Upper lobe of right lung (tissue), 1 donor: Measurements from ENCODE around the gene PTPRN2. TPM values are rescaled to one million over a fixed set of nuclear protein-coding genes. Genes with fewer than 3 reads are reported as not detected.

ENCODE experiments used
- ATAC-seq: fragments of 200-7000 bp; cut with Tn5 transposase; one replicate; pipeline ENCODE4 v1.9.1; 2020; ENCODE audit warnings: mild to moderate bottlenecking, moderate library complexity
- DNase-seq: peaks from one replicate; pipeline ENCODE4 v3.0.0-alpha.2; 2020
- H3K27ac ChIP-seq: fragments of 200-600 bp; one replicate; pipeline ENCODE4 v1.8.0; 2022
- H3K27me3 ChIP-seq: fragments of 200-600 bp; one replicate; pipeline ENCODE4 v1.8.0; 2022; ENCODE audit warnings: mild to moderate bottlenecking
- H3K36me3 ChIP-seq: fragments of 200-600 bp; one replicate; pipeline ENCODE4 v1.8.0; 2022
- H3K4me1 ChIP-seq: fragments of 200-600 bp; one replicate; pipeline ENCODE4 v1.8.0; 2022
- H3K4me3 ChIP-seq: fragments of 200-600 bp; one replicate; pipeline ENCODE4 v1.8.0; 2022; ENCODE audit warnings: mild to moderate bottlenecking
- H3K9me3 ChIP-seq: fragments of 200-600 bp; one replicate; pipeline ENCODE4 v1.8.0; 2022
- CTCF ChIP-seq: fragments of 200-600 bp; IDR thresholded peaks from one replicate; pipeline ENCODE4 v1.8.0; 2022; ENCODE audit warnings: antibody characterized with exemption
- intact Hi-C: fragments of 100-400 bp; cut with DNase I; formaldehyde crosslinking; loops from one replicate; pipeline ENCODE4 v1.11.0; 2022
- total RNA-seq: library from RNA; stranded (reverse); fragmentation: NEBNext Ultra II Directional; extraction: Animal tissue kit (Norgen Biotek cat#: 25700); gene quantifications from one replicate; pipeline ENCODE4 v1.2.1, GENCODE V29; 2021
- donor health status: DM: no; HTN: yes; CAD: no; lungs with severe emphysema.

PTPRN2 gene
- total RNA-seq, 1 donor from 2014 or later: 4.9 TPM

GRCh38 chr7:157854066-157854891 is 733.3 kb downstream of the PTPRN2 start:
- Histone ChIP-seq H3K9me3 (no peaks in the 10 kb centered on the region), H3K4me1 (peaks cover 4% of the 10 kb centered on the region), H3K27ac (no peak overlapping the region), H3K4me3 (peak overlapping the region; percentile 28), H3K27me3 (no peaks in the 10 kb centered on the region), H3K36me3 (no peaks in the 10 kb centered on the region)
- intact Hi-C loops: no loop called here
- peak; percentile 92 for ATAC-seq
- DNase-seq: peak; percentile 93
- no peak for TF ChIP-seq CTCF

DNA sequence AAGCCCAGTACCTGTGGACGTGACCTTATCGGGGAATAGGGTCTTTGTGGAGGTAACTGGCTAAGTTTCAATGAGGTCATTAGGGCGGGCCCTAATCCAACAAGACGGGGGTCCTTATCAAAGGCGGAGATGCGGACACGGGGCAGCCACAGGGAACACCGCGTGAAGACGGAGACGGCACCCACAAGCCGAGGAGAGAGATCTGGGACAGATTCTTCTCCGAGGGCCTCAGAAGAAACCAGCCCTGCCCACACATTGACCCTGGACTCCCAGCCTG is 733.9 kb downstream of the PTPRN2 start:
- Histone ChIP-seq H3K4me1 (peaks cover 4% of the 10 kb centered on the region), H3K9me3 (no peaks in the 10 kb centered on the region), H3K27me3 (no peaks in the 10 kb centered on the region), H3K4me3 (no peak overlapping the region), H3K27ac (no peak overlapping the region), H3K36me3 (no peaks in the 10 kb centered on the region)
- no peak for ATAC-seq
- DNase-seq: no peak
- no peak for TF ChIP-seq CTCF
- intact Hi-C loops: no loop called here

DNA sequence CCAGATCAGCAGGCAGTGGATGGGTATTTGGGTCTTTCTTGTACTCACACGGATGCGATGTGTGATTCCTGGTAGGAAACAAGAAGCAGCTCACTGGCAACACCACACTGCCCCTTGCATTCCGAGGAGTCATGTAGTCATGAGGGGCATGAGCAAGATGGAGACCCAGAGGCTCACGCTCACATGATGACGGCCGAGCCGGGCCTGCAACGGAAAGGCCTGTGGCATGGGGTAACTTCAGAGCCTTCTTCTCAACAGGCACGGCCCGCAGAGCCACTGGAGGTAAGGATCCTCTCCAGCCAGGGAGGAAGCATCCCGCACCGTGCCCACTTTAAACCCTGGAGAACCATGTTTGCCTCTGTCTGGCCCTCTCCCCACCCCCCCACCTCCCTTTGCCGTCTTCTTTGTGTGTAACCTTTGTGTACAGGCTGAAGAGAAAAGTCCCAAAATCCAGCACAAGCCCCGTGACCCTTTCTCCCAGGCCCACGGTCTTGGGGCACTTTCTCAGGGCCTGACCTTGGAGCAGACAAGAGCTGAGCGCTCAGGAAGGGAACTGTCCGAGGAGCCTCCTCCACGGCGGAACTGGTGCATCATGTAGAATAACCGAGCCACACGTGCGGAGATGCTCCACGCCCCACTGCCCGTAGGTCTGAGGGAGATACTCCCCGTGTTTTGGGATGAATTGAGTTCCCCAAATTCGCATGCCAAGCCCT is 734.4 kb downstream of the PTPRN2 start:
- no peak for DNase-seq
- intact Hi-C loops: no loop called here

DNA sequence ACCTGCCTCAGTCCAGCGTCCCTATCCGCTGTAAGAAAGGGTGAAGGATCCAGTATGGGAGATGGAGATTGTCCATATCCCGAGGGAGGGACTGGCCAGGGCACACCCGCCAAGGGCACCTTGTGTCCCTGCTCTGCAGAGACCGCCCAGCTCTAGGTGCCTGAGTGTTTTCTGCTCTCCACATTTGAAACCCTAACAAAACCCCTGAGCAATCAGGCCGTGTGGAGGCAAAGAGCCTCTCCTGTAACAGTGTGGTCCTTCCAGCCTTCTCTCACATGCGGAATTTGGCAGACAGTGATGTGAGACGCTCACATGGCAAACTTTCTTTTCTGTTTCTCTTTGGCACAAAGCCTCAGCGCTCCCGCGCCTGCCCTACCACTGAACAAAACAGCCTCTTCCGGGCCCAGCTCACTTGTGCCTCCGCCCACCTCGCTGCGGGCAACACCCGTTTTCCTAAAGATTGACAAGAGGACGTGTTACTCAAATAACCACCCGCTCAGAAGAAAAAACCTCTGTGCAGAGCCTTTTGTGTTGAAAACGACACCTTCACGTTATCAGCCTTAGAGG is 736.0 kb downstream of the PTPRN2 start:
- no peaks in the 10 kb centered on the region for H3K36me3 ChIP-seq
- H3K27ac ChIP-seq: peak overlapping the region; percentile 55
- H3K9me3 ChIP-seq: no peaks in the 10 kb centered on the region
- peak overlapping the region; percentile 28 for H3K4me3 ChIP-seq
- H3K4me1 ChIP-seq: peaks cover 4% of the 10 kb centered on the region
- H3K27me3 ChIP-seq: no peaks in the 10 kb centered on the region
- TF ChIP-seq CTCF: no peak
- ATAC-seq: peak; percentile 70
- peak; percentile 90 for DNase-seq
- intact Hi-C loops: no loop called here

More for the DNA sequence above, 734.4 kb downstream of the PTPRN2 start:
- Histone ChIP-seq H3K9me3 (no peaks in the 10 kb centered on the region), H3K4me3 (no peak overlapping the region), H3K27ac (no peak overlapping the region), H3K27me3 (no peaks in the 10 kb centered on the region), H3K36me3 (no peaks in the 10 kb centered on the region), H3K4me1 (peaks cover 4% of the 10 kb centered on the region)
- TF ChIP-seq CTCF: no peak
- ATAC-seq: no peak

DNA sequence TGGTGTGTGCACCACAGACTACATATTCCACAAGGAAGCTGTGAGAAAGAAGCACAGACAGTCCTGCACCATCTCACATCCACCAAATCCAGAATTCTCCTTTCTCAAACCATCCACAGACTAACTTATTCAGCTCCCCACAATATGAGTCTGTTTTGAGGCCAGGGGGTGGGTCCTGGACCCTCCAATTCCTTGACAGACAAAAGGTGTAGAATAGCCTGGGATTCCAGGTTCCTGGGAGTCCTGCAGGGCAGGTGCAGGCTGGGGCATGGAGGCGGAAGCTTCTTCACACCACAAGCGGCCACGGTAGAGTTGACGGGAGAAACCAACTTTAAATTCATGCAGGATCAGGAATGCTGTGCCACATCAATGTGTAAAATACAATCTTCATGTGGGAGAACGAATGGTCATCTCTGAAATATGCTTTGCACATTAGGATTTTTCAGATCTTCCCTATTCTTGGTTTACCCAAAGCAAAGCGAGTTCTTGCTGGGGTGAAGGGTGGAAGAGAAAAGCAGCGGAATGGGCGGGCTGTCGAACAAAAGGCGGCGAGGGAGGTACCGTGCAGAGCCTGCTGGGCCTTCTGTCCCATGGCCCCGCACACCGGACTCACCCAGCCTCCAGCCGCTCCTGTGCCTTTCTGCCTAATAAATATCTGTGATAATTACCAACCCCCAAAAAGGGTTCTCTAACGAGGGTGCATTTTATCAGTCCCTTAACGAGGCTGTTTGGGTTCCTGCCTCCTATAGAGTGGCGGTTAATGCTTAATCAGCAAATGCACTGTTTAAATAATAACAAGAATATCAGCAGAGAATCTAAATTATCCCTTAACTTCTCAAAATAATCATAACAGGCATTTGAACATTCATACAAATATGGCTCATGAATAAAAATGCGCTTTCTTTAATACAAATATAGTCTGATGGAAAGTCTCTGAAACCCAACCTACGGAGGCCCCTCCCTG is 736.9 kb downstream of the PTPRN2 start:
- Histone ChIP-seq H3K27me3 (no peaks in the 10 kb centered on the region), H3K36me3 (no peaks in the 10 kb centered on the region), H3K4me3 (no peak overlapping the region), H3K27ac (peak overlapping the region; percentile 55), H3K4me1 (peaks cover 4% of the 10 kb centered on the region), H3K9me3 (no peaks in the 10 kb centered on the region)
- TF ChIP-seq CTCF: no peak
- intact Hi-C loops: no loop called here
- ATAC-seq: no peak
- DNase-seq: no peak
